Neural cell (in vitro differentiated cells): ENCODE measurements around the gene ZNF775. TPM values are rescaled to one million over a fixed set of nuclear protein-coding genes. Genes with fewer than 3 reads are reported as not detected.

ENCODE experiments used
- H2AFZ ChIP-seq: fragments of 200-600, 300-800 bp; sonication (generic), shearing (Covaris generic); 2 replicates; pipeline ENCODE4 v1.6.0; 2014; ENCODE audit warnings: low read depth, mild to moderate bottlenecking, antibody characterized with exemption, low read length, moderate library complexity
- H3F3A ChIP-seq: fragments of 200-600 bp; shearing (Covaris generic); 2 replicates; pipeline ENCODE4 v1.6.1; 2016; ENCODE audit warnings: mild to moderate bottlenecking, moderate library complexity, mixed read lengths, antibody characterized with exemption, low read length; ENCODE audit not compliant: insufficient read depth, poor library complexity, severe bottlenecking
- H3K27ac ChIP-seq: fragments of 200-600, 300-800 bp; sonication (generic), shearing (Covaris generic); 2 replicates; pipeline ENCODE4 v1.5.1; 2014; ENCODE audit warnings: mild to moderate bottlenecking, low read length, moderate library complexity
- H3K27me3 ChIP-seq: fragments of 300-800, 200-600 bp; sonication (generic), shearing (Covaris generic); 2 replicates; pipeline ENCODE4 v1.6.0; 2014; ENCODE audit warnings: mild to moderate bottlenecking, low read depth, low read length, moderate library complexity; ENCODE audit not compliant: insufficient read depth
- H3K36me3 ChIP-seq: fragments of 300-800, 200-600 bp; sonication (generic), shearing (Covaris generic); 2 replicates; pipeline ENCODE4 v1.5.1; 2014; ENCODE audit warnings: mild to moderate bottlenecking, antibody characterized with exemption, low read length, moderate library complexity; ENCODE audit not compliant: insufficient read depth
- H3K4me2 ChIP-seq: fragments of 300-800, 200-600 bp; sonication (generic), shearing (Covaris generic); 2 replicates; pipeline ENCODE4 v1.6.0; 2014; ENCODE audit warnings: mild to moderate bottlenecking, low read length
- H3K4me3 ChIP-seq: fragments of 300-800, 200-600 bp; sonication (generic), shearing (Covaris generic); 2 replicates; pipeline ENCODE4 v1.5.1; 2014; ENCODE audit warnings: mild to moderate bottlenecking, low read length, moderate library complexity
- H3K79me2 ChIP-seq: fragments of 200-600 bp; shearing (Covaris generic); replicated peaks from 2 replicates; pipeline ENCODE4 v1.6.0; 2014; ENCODE audit warnings: mild to moderate bottlenecking, low read length, moderate library complexity; ENCODE audit not compliant: insufficient read depth
- H3K9ac ChIP-seq: fragments of 300-800, 200-600 bp; sonication (generic), shearing (Covaris generic); 2 replicates; pipeline ENCODE4 v1.6.1; 2016; ENCODE audit warnings: mild to moderate bottlenecking, low read length, mixed read lengths
- H3K9me2 ChIP-seq: fragments of 200-600 bp; shearing (Covaris generic); 2 replicates; pipeline ENCODE4 v1.6.1; 2016; ENCODE audit warnings: mild to moderate bottlenecking, low read length, mixed read lengths; ENCODE audit not compliant: insufficient read depth
- H3K9me3 ChIP-seq: fragments of 200-600, 300-800 bp; sonication (generic), shearing (Covaris generic); 2 replicates; pipeline ENCODE4 v1.6.1; 2016; ENCODE audit warnings: mild to moderate bottlenecking, mixed run types, low read length, moderate library complexity, mixed read lengths
- H4K20me1 ChIP-seq: fragments of 200-600 bp; shearing (Covaris generic); 2 replicates; pipeline ENCODE4 v1.6.1; 2016; ENCODE audit warnings: mild to moderate bottlenecking, mixed run types; ENCODE audit not compliant: insufficient read depth
- CTCF ChIP-seq: fragments of 450-650 bp; IDR thresholded peaks from 2 replicates; pipeline ENCODE4 v1.5.1; 2014; ENCODE audit warnings: antibody characterized with exemption, mild to moderate bottlenecking, moderate library complexity; ENCODE audit not compliant: poor library complexity, severe bottlenecking
- EP300 ChIP-seq: fragments of 450-650 bp; conservative IDR thresholded peaks from 2 replicates; pipeline ENCODE4 v1.6.1; 2014; ENCODE audit warnings: antibody characterized with exemption, mild to moderate bottlenecking, moderate library complexity; ENCODE audit not compliant: poor library complexity, severe bottlenecking
- EZH2 ChIP-seq: fragments of 200-600, 300-800 bp; shearing (Covaris generic), sonication (generic); IDR thresholded peaks from 2 replicates; pipeline ENCODE4 v1.6.1; 2014; ENCODE audit warnings: antibody characterized with exemption, low read length, borderline replicate concordance, mild to moderate bottlenecking; ENCODE audit not compliant: insufficient read depth, poor library complexity, severe bottlenecking
- MXI1 ChIP-seq: fragments of 450-650 bp; conservative IDR thresholded peaks from 2 replicates; pipeline ENCODE4 v1.6.1; 2014; ENCODE audit warnings: antibody characterized with exemption, mild to moderate bottlenecking; ENCODE audit not compliant: poor library complexity, severe bottlenecking
- POLR2AphosphoS5 ChIP-seq: IDR thresholded peaks from 2 replicates; pipeline ENCODE4 v1.6.1; 2012
- RAD21 ChIP-seq: fragments of 450-650 bp; conservative IDR thresholded peaks from 2 replicates; pipeline ENCODE4 v1.6.1; 2014; ENCODE audit warnings: antibody characterized with exemption, mild to moderate bottlenecking, moderate library complexity
- REST ChIP-seq: IDR thresholded peaks from 2 replicates; pipeline ENCODE4 v1.6.1; 2012; ENCODE audit warnings: borderline replicate concordance
- SMC3 ChIP-seq: fragments of 450-650 bp; conservative IDR thresholded peaks from 2 replicates; pipeline ENCODE4 v1.6.1; 2014; ENCODE audit warnings: antibody characterized with exemption, mild to moderate bottlenecking, moderate library complexity; ENCODE audit not compliant: poor library complexity
- TAF1 ChIP-seq: IDR thresholded peaks from 2 replicates; pipeline ENCODE4 v1.6.1; 2012; ENCODE audit warnings: low read depth
- polyA plus RNA-seq: library from polyadenylated mRNA; depleted of rRNA; stranded (reverse); fragments of >200 nt; gene quantifications from 2 replicates; pipeline ENCODE4 v1.2.3, GENCODE V29; 2014

ZNF775 gene
- polyA plus RNA-seq, 1 donor from 2014 or later = 16.8 TPM

GRCh38 chr7:150435390-150436073 is 56.4 kb downstream of the ZNF775 start:
- Histone ChIP-seq H3K27me3 (no peaks in the 10 kb centered on the region), H3K27ac (no peak overlapping the region), H4K20me1 (no peaks in the 10 kb centered on the region), H2AFZ (no peak overlapping the region), H3K4me3 (no peak overlapping the region), H3K9me2 (no peaks in the 10 kb centered on the region), H3F3A (no peaks in the 10 kb centered on the region), H3K79me2 (no peaks in the 10 kb centered on the region), H3K9ac (no peak overlapping the region), H3K9me3 (no peaks in the 10 kb centered on the region), H3K4me2 (no peak overlapping the region), H3K36me3 (no peaks in the 10 kb centered on the region)
- TF ChIP-seq EZH2 (no peak), EP300 (no peak), RAD21 (no peak), REST (no peak), CTCF (no peak), TAF1 (no peak), POLR2AphosphoS5 (no peak), MXI1 (no peak), SMC3 (no peak)

GRCh38 chr7:150439967-150440366 is 60.8 kb downstream of the ZNF775 start:
- no peak overlapping the region for H3K4me3 ChIP-seq
- H3K27ac ChIP-seq = no peak overlapping the region
- H3K9me3 ChIP-seq = peaks cover 2% of the 10 kb centered on the region
- no peaks in the 10 kb centered on the region for H3F3A ChIP-seq
- H3K9ac ChIP-seq = no peak overlapping the region
- no peaks in the 10 kb centered on the region for H3K27me3 ChIP-seq
- no peaks in the 10 kb centered on the region for H3K36me3 ChIP-seq
- H3K4me2 ChIP-seq = no peak overlapping the region
- no peaks in the 10 kb centered on the region for H3K9me2 ChIP-seq
- no peak overlapping the region for H2AFZ ChIP-seq
- H4K20me1 ChIP-seq = no peaks in the 10 kb centered on the region
- H3K79me2 ChIP-seq = no peaks in the 10 kb centered on the region
- TF ChIP-seq MXI1 (no peak), REST (no peak), RAD21 (no peak), EP300 (no peak), CTCF (no peak), EZH2 (no peak), POLR2AphosphoS5 (no peak), TAF1 (no peak), SMC3 (no peak)
